Measurements from ENCODE around the gene RCCD1.

The RCCD1 gene

GRCh38 chr15:90981681-90982080, 27.0 kb downstream of the RCCD1 start:
- no peak for DNase-seq (ENCODE audit: low spot score)
- Histone ChIP-seq H2AK5ac (ENCODE audit: low read depth, low read length) (no peak overlapping the region), H3K9me3 (replicated peaks in 1 of 2; ENCODE audit: control insufficient read depth in 2 of 2, insufficient read depth in 1 of 2, low read depth in 1 of 2, low read length in 2 of 2) (no peaks in the 10 kb centered on the region), H3K4me1 (ENCODE audit: control insufficient read depth in 2 of 2, insufficient read depth in 1 of 2, low read depth in 1 of 2, low read length in 2 of 2) (no peaks in the 10 kb centered on the region), H3K4me3 (ENCODE audit: low read length in 2 of 2) (no peak overlapping the region), H2BK120ac (ENCODE audit: low read depth, low read length) (no peak overlapping the region), H4K91ac (ENCODE audit: low read depth, low read length, poor library complexity) (no peak overlapping the region), H3K27me3 (ENCODE audit: control insufficient read depth in 3 of 3, insufficient read depth in 3 of 3, low read depth in 1 of 3, low read length in 3 of 3) (no peaks in the 10 kb centered on the region), H3K79me1 (ENCODE audit: low read depth, low read length) (no peaks in the 10 kb centered on the region), H2AFZ (ENCODE audit: low read length) (no peak overlapping the region), H3K36me3 (replicated peaks in 1 of 2; ENCODE audit: control insufficient read depth in 2 of 2, insufficient read depth in 2 of 2, low read length in 2 of 2) (peaks cover 40 to 89% of the 10 kb centered on the region in 2 donors), H2BK5ac (ENCODE audit: low read length) (no peak overlapping the region), H3K4ac (ENCODE audit: low read length) (no peak overlapping the region), H3K14ac (ENCODE audit: low read length) (no peak overlapping the region), H2BK12ac (ENCODE audit: low read length) (no peak overlapping the region), H3K23ac (ENCODE audit: low read depth, low read length, poor library complexity) (no peak overlapping the region), H3K9ac (ENCODE audit: low read depth, low read length, poor library complexity) (no peak overlapping the region), H2BK15ac (ENCODE audit: low read length) (no peak overlapping the region), H3K4me2 (ENCODE audit: insufficient read depth, low read length, poor library complexity, severe bottlenecking) (no peak overlapping the region), H3K18ac (ENCODE audit: low read length) (no peak overlapping the region), H3K27ac (replicated peaks; ENCODE audit: low read length) (no peak overlapping the region), H4K8ac (ENCODE audit: low read depth, low read length) (no peak overlapping the region)
- WGBS, 2 donors (ENCODE audit: extremely low coverage in 2 of 2, insufficient read length in 2 of 2, insufficient replicate concordance in 1 of 2): no CpG with 5 or more reads among the region's 6 CpGs

- H2BK5ac ChIP-seq (ENCODE audit: low read length): no peak overlapping the region
- H3K36me3 ChIP-seq (replicated peaks in 1 of 2; ENCODE audit: control insufficient read depth in 2 of 2, insufficient read depth in 2 of 2, low read length in 2 of 2): peaks cover 40 to 86% of the 10 kb centered on the region in 2 donors
- no peak overlapping the region for H3K14ac ChIP-seq (ENCODE audit: low read length)
These were observed 27.5 kb downstream of the RCCD1 start for GRCh38 chr15:90982135-90982534.

DNA sequence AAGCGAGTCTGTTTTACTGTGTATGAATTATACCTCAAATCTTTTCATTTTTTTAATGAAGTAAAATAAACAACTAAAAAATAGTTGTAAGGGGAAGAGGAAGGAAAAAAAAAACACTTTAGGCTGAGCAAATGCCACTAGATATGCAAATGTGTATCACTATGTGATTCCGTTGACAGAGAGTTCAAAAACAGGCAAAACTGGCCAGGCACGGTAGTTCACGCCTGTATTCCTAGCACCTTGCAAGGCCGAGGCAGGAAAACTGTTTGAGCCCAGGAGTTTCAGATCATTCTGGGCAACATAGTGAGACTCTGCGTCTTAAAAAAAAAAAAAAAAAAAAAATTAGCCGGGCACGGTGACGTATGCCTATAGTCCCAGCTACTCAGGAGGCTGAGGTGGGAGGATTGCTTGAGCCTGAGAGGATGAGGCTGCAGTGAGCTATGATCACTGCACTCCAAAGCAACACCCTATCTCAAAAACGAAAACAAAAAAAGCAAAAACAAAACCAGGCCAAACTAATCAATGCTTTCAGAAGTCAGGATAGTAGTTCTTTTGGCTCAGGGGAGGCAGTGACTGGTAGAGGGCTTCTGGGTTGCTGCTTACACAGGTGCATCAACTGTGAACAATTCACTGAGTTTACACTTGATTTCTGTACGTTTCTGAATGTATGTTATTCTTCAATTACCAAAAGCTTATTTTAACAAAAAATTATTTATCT, 32.3 kb downstream of the RCCD1 start:
- Histone ChIP-seq H3K4me2 (ENCODE audit: insufficient read depth, low read length, poor library complexity, severe bottlenecking) (no peak overlapping the region), H4K8ac (ENCODE audit: low read depth, low read length) (no peak overlapping the region), H3K27ac (replicated peaks; ENCODE audit: low read length) (no peak overlapping the region), H3K4ac (ENCODE audit: low read length) (no peak overlapping the region), H3K27me3 (ENCODE audit: control insufficient read depth in 3 of 3, insufficient read depth in 3 of 3, low read depth in 1 of 3, low read length in 3 of 3) (no peaks in the 10 kb centered on the region), H2BK120ac (ENCODE audit: low read depth, low read length) (no peak overlapping the region), H2BK12ac (ENCODE audit: low read length) (no peak overlapping the region), H2BK15ac (ENCODE audit: low read length) (no peak overlapping the region), H3K14ac (ENCODE audit: low read length) (no peak overlapping the region), H3K4me3 (ENCODE audit: low read length in 2 of 2) (no peak overlapping the region), H3K9ac (ENCODE audit: low read depth, low read length, poor library complexity) (no peak overlapping the region), H3K79me1 (ENCODE audit: low read depth, low read length) (peaks cover 10% of the 10 kb centered on the region), H2AFZ (ENCODE audit: low read length) (no peak overlapping the region), H2BK5ac (ENCODE audit: low read length) (no peak overlapping the region), H3K18ac (ENCODE audit: low read length) (no peak overlapping the region), H3K9me3 (replicated peaks in 1 of 2; ENCODE audit: control insufficient read depth in 2 of 2, insufficient read depth in 1 of 2, low read depth in 1 of 2, low read length in 2 of 2) (no peaks in the 10 kb centered on the region), H2AK5ac (ENCODE audit: low read depth, low read length) (no peak overlapping the region), H3K23ac (ENCODE audit: low read depth, low read length, poor library complexity) (no peak overlapping the region), H4K91ac (ENCODE audit: low read depth, low read length, poor library complexity) (no peak overlapping the region), H3K36me3 (replicated peaks in 1 of 2; ENCODE audit: control insufficient read depth in 2 of 2, insufficient read depth in 2 of 2, low read length in 2 of 2) (peaks cover 12 to 50% of the 10 kb centered on the region in 2 donors), H3K4me1 (ENCODE audit: control insufficient read depth in 2 of 2, insufficient read depth in 1 of 2, low read depth in 1 of 2, low read length in 2 of 2) (peaks cover 0 to 3% of the 10 kb centered on the region in 2 donors)
- no peak for DNase-seq (ENCODE audit: low spot score)
- no CpG with 5 or more reads among the region's 11 CpGs for WGBS, 2 donors (ENCODE audit: extremely low coverage in 2 of 2, insufficient read length in 2 of 2, insufficient replicate concordance in 1 of 2)

More at GRCh38 chr15:90982135-90982534, 27.5 kb downstream of the RCCD1 start:
- H2BK120ac ChIP-seq (ENCODE audit: low read depth, low read length): no peak overlapping the region
- no peak overlapping the region for H3K27ac ChIP-seq (replicated peaks; ENCODE audit: low read length)
- H2BK15ac ChIP-seq (ENCODE audit: low read length): no peak overlapping the region
- H2AFZ ChIP-seq (ENCODE audit: low read length): no peak overlapping the region
- no peak overlapping the region for H3K4ac ChIP-seq (ENCODE audit: low read length)
- no peak overlapping the region for H3K4me2 ChIP-seq (ENCODE audit: insufficient read depth, low read length, poor library complexity, severe bottlenecking)
- no peaks in the 10 kb centered on the region for H3K79me1 ChIP-seq (ENCODE audit: low read depth, low read length)
- H3K27me3 ChIP-seq (ENCODE audit: control insufficient read depth in 3 of 3, insufficient read depth in 3 of 3, low read depth in 1 of 3, low read length in 3 of 3): no peaks in the 10 kb centered on the region
- no peaks in the 10 kb centered on the region for H3K9me3 ChIP-seq (replicated peaks in 1 of 2; ENCODE audit: control insufficient read depth in 2 of 2, insufficient read depth in 1 of 2, low read depth in 1 of 2, low read length in 2 of 2)
- H3K9ac ChIP-seq (ENCODE audit: low read depth, low read length, poor library complexity): no peak overlapping the region
- H2AK5ac ChIP-seq (ENCODE audit: low read depth, low read length): no peak overlapping the region
- H3K23ac ChIP-seq (ENCODE audit: low read depth, low read length, poor library complexity): no peak overlapping the region
- H4K91ac ChIP-seq (ENCODE audit: low read depth, low read length, poor library complexity): no peak overlapping the region
- no peak for DNase-seq (ENCODE audit: low spot score)
- H4K8ac ChIP-seq (ENCODE audit: low read depth, low read length): no peak overlapping the region
- H3K4me1 ChIP-seq (ENCODE audit: control insufficient read depth in 2 of 2, insufficient read depth in 1 of 2, low read depth in 1 of 2, low read length in 2 of 2): no peaks in the 10 kb centered on the region
- no peak overlapping the region for H3K18ac ChIP-seq (ENCODE audit: low read length)
- no peak overlapping the region for H2BK12ac ChIP-seq (ENCODE audit: low read length)
- no peak overlapping the region for H3K4me3 ChIP-seq (ENCODE audit: low read length in 2 of 2)
- WGBS, 2 donors (ENCODE audit: extremely low coverage in 2 of 2, insufficient read length in 2 of 2, insufficient replicate concordance in 1 of 2): no CpG with 5 or more reads among the region's 5 CpGs

DNA sequence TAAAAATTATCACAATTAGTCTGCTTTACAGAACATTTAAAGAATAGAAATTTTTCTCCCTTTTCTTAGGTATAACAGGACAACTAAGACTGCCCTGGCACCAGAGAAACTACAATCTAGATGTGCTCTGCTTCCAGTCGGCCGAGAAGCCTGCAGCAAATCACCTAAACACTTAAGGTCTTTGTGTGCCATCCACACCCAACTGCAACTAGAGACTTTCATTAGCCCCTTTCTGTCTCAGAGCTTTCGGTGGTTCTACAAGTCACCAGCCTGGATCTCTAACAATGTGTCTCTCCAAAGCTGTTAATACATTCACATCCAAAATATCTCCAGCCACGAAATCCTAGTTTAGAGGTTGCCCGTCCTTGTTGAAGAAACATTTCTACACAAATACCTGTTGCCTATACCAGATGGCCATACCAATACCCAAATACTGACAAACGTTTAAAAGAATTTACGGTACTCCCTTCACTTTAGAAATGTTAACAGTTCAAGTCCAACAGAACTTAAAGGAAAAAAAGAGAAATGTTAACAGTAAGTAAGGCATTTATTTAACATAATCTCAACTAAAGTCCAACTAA, 33.0 kb downstream of the RCCD1 start:
- no peaks in the 10 kb centered on the region for H3K27me3 ChIP-seq (ENCODE audit: control insufficient read depth in 3 of 3, insufficient read depth in 3 of 3, low read depth in 1 of 3, low read length in 3 of 3)
- H3K9me3 ChIP-seq (replicated peaks in 1 of 2; ENCODE audit: control insufficient read depth in 2 of 2, insufficient read depth in 1 of 2, low read depth in 1 of 2, low read length in 2 of 2): no peaks in the 10 kb centered on the region
- H2BK120ac ChIP-seq (ENCODE audit: low read depth, low read length): no peak overlapping the region
- H4K91ac ChIP-seq (ENCODE audit: low read depth, low read length, poor library complexity): no peak overlapping the region
- H2BK15ac ChIP-seq (ENCODE audit: low read length): no peak overlapping the region
- DNase-seq (ENCODE audit: low spot score): no peak
- no peak overlapping the region for H3K9ac ChIP-seq (ENCODE audit: low read depth, low read length, poor library complexity)
- H3K27ac ChIP-seq (replicated peaks; ENCODE audit: low read length): no peak overlapping the region
- H2AK5ac ChIP-seq (ENCODE audit: low read depth, low read length): no peak overlapping the region
- H2BK12ac ChIP-seq (ENCODE audit: low read length): no peak overlapping the region
- no peak overlapping the region for H3K18ac ChIP-seq (ENCODE audit: low read length)
- peaks cover 12 to 43% of the 10 kb centered on the region in 2 donors for H3K36me3 ChIP-seq (replicated peaks in 1 of 2; ENCODE audit: control insufficient read depth in 2 of 2, insufficient read depth in 2 of 2, low read length in 2 of 2)
- no peak overlapping the region for H3K4me2 ChIP-seq (ENCODE audit: insufficient read depth, low read length, poor library complexity, severe bottlenecking)
- H3K4me3 ChIP-seq (ENCODE audit: low read length in 2 of 2): no peak overlapping the region
- peaks cover 0 to 3% of the 10 kb centered on the region in 2 donors for H3K4me1 ChIP-seq (ENCODE audit: control insufficient read depth in 2 of 2, insufficient read depth in 1 of 2, low read depth in 1 of 2, low read length in 2 of 2)
- no peak overlapping the region for H3K14ac ChIP-seq (ENCODE audit: low read length)
- H3K23ac ChIP-seq (ENCODE audit: low read depth, low read length, poor library complexity): no peak overlapping the region
- H3K4ac ChIP-seq (ENCODE audit: low read length): no peak overlapping the region
- H4K8ac ChIP-seq (ENCODE audit: low read depth, low read length): no peak overlapping the region
- H2AFZ ChIP-seq (ENCODE audit: low read length): no peak overlapping the region
- WGBS, 2 donors (ENCODE audit: extremely low coverage in 2 of 2, insufficient read length in 2 of 2, insufficient replicate concordance in 1 of 2): no CpG with 5 or more reads among the region's 7 CpGs
- peaks cover 10% of the 10 kb centered on the region for H3K79me1 ChIP-seq (ENCODE audit: low read depth, low read length)
- no peak overlapping the region for H2BK5ac ChIP-seq (ENCODE audit: low read length)

Measured in neuronal stem cell (in vitro differentiated cells).